ENCODE results near the gene UBE2J1. TPM values are rescaled to one million over a fixed set of nuclear protein-coding genes. Genes with fewer than 3 reads are reported as not detected.

UBE2J1 gene
- total and polyA plus RNA-seq, 2 donors (not counting 3 experiments of a cell fraction or from before 2014, with no cell fraction given) = 44.4 to 96.6 TPM

DNA sequence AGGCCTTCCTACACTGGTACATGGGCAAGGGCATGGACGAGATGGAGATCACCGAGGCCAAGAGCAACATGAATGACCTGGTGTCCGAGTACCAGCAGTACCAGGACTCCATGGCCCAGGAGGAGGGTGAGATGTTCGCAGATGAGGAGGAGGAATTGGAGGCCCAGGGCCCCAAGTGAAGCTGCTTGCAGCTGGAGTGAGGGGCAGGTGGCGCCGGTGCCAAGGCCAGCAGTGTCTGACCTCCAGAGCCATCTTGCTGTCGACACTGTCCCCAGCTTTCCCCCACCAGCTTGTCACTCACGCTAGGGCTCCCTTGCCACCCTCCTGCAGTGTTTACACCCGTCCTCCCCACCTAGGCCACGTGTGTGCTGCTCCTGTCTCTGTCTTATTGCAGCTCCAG, 49.6 kb downstream of the UBE2J1 start:
- BruUV-seq (replicated peaks) = no TSS peak
- Histone ChIP-seq H3K9me1 (replicated peaks; ENCODE audit: control insufficient read depth, extremely low read depth, insufficient read depth, low read length) (no peaks in the 10 kb centered on the region), H3K4me3 (replicated peaks in 1 of 3; ENCODE audit: insufficient read depth in 1 of 3, low read depth in 1 of 3, low read length in 3 of 3) (no peak overlapping the region), H3K79me2 (ENCODE audit: control insufficient read depth, insufficient read depth, low read length) (no peaks in the 10 kb centered on the region), H3K27me3 (ENCODE audit: control insufficient read depth in 2 of 2, insufficient read depth in 2 of 2, low read length in 2 of 2) (no peaks in the 10 kb centered on the region), H3K36me3 (ENCODE audit: control insufficient read depth in 2 of 2, extremely low read depth in 1 of 2, insufficient read depth in 2 of 2, low read length in 2 of 2) (no peaks in the 10 kb centered on the region), H3K9ac (replicated peaks; ENCODE audit: extremely low read depth, insufficient read depth, low read length) (no peak overlapping the region), H3K27ac (ENCODE audit: insufficient read depth, low read depth, low read length) (no peak overlapping the region), H2AFZ (ENCODE audit: low read depth, low read length) (no peak overlapping the region), H3K4me1 (ENCODE audit: control insufficient read depth, extremely low read depth, insufficient read depth, low read length) (peaks cover 20% of the 10 kb centered on the region), H4K20me1 (replicated peaks; ENCODE audit: control insufficient read depth, extremely low read depth, insufficient read depth, low read length) (no peaks in the 10 kb centered on the region), H3K4me2 (ENCODE audit: insufficient read depth, low read length) (no peak overlapping the region), H3K9me3 (replicated peaks; ENCODE audit: control insufficient read depth, insufficient read depth, low read length) (no peaks in the 10 kb centered on the region)
- DNase-seq (ENCODE audit: low read depth, low spot score) (no peak), FAIRE-seq (no peak)
- TF ChIP-seq CTCF (IDR thresholded peaks at IDR 0.05; ENCODE audit: extremely low read depth in 1 of 2, insufficient read depth in 1 of 2, low read depth in 1 of 2, low read length in 2 of 2) (no peak), POLR2A (IDR thresholded peaks at IDR 0.05; ENCODE audit: low read depth, low read length) (no peak), FOS (IDR thresholded peaks at IDR 0.05; ENCODE audit: borderline replicate concordance, insufficient read depth, low read length) (no peak)
- ChIA-PET POLR2A (no interaction called here), CTCF (interaction anchor here (1.5 to 3.5 kb wide), 2 partner anchors 9 to 69 kb away, joined by 5 to 18 read pairs; no protein-coding TSS in a partner anchor)
- intact Hi-C loops (cut with micrococcal nuclease) = no loop called here
- dilution Hi-C loops (cut with MboI; ENCODE audit: extremely low pct_ligation_motif_present, low sequenced_read_pairs) = no loop called here

DNA sequence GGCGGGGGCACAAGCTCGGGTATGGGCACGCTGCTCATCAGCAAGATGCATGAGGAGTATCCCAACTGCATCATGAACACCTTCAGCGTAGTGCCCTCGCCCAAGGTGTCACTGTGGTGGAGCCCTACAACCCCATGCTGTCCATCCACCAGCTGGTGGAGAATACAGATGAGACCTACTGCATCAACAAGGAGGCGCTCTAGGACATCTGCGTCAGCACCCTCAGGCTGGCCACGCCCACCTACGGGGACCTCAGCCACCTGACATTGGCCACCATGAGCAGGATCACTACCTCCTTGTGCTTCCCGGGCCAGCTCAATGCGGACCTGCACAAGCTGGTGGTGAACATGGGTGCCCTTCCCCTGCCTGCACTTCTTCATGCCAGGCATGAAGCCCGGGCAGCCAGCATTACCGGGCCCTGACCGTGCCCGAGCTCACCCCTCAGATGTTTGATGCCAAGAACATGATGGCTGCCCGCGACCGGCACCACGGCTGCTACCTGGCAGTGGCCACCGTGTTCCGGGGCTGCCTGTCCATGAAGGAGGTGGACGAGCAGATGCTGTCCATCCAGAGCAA, 50.2 kb downstream of the UBE2J1 start:
- Histone ChIP-seq H4K20me1 (replicated peaks; ENCODE audit: control insufficient read depth, extremely low read depth, insufficient read depth, low read length) (no peaks in the 10 kb centered on the region), H3K9me3 (replicated peaks; ENCODE audit: control insufficient read depth, insufficient read depth, low read length) (no peaks in the 10 kb centered on the region), H3K27me3 (ENCODE audit: control insufficient read depth in 2 of 2, insufficient read depth in 2 of 2, low read length in 2 of 2) (no peaks in the 10 kb centered on the region), H3K4me3 (replicated peaks in 1 of 3; ENCODE audit: insufficient read depth in 1 of 3, low read depth in 1 of 3, low read length in 3 of 3) (no peak overlapping the region), H3K27ac (ENCODE audit: insufficient read depth, low read depth, low read length) (no peak overlapping the region), H3K9me1 (replicated peaks; ENCODE audit: control insufficient read depth, extremely low read depth, insufficient read depth, low read length) (no peaks in the 10 kb centered on the region), H2AFZ (ENCODE audit: low read depth, low read length) (no peak overlapping the region), H3K9ac (replicated peaks; ENCODE audit: extremely low read depth, insufficient read depth, low read length) (no peak overlapping the region), H3K4me2 (ENCODE audit: insufficient read depth, low read length) (no peak overlapping the region), H3K79me2 (ENCODE audit: control insufficient read depth, insufficient read depth, low read length) (no peaks in the 10 kb centered on the region), H3K36me3 (ENCODE audit: control insufficient read depth in 2 of 2, extremely low read depth in 1 of 2, insufficient read depth in 2 of 2, low read length in 2 of 2) (no peaks in the 10 kb centered on the region), H3K4me1 (ENCODE audit: control insufficient read depth, extremely low read depth, insufficient read depth, low read length) (peaks cover 25% of the 10 kb centered on the region)
- dilution Hi-C loops (cut with MboI; ENCODE audit: extremely low pct_ligation_motif_present, low sequenced_read_pairs) = no loop called here
- ChIA-PET CTCF (interaction anchor here (0.6 to 3.5 kb wide), 3 partner anchors 9 to 70 kb away, joined by 5 to 18 read pairs (median 5); no protein-coding TSS in a partner anchor), POLR2A (no interaction called here)
- intact Hi-C loops (cut with micrococcal nuclease) = no loop called here
- TF ChIP-seq JUN (IDR thresholded peaks at IDR 0.05; ENCODE audit: borderline replicate concordance, insufficient read depth, insufficient read length, low read depth) (no peak), MAX (IDR thresholded peaks at IDR 0.05; ENCODE audit: insufficient read depth, insufficient read length) (no peak), EZH2 (IDR thresholded peaks at IDR 0.05; ENCODE audit: borderline replicate concordance, low read depth, low read length, severe bottlenecking) (no peak), POLR2A (IDR thresholded peaks at IDR 0.05; ENCODE audit: low read depth, low read length) (no peak), POLR2AphosphoS5 (IDR thresholded peaks at IDR 0.05; ENCODE audit: insufficient read depth, low read depth, low read length) (no peak), CTCF (IDR thresholded peaks at IDR 0.05; ENCODE audit: extremely low read depth in 1 of 2, insufficient read depth in 1 of 2, low read depth in 1 of 2, low read length in 2 of 2) (no peak), MYC (IDR thresholded peaks at IDR 0.05; ENCODE audit: low read depth, low read length) (no peak), GATA2 (IDR thresholded peaks at IDR 0.05; ENCODE audit: insufficient read depth, insufficient read length, low read depth, low read length) (no peak), FOS (IDR thresholded peaks at IDR 0.05; ENCODE audit: borderline replicate concordance, insufficient read depth, low read length) (no peak)
- FAIRE-seq = no peak
- DNase-seq (ENCODE audit: low read depth, low spot score) = no peak
- no TSS peak for BruUV-seq (replicated peaks)

All from endothelial cell of umbilical vein (primary cell).